GDM1 (cell line): ENCODE data around the gene ATP6V0B.
A peak's percentile ranks its signal among the peaks of the same experiment; 100 is the strongest.

Experiments used
- DNase-seq: peaks from one replicate; lab custom pipeline; 2025; lab: John Stamatoyannopoulos, UW

The ATP6V0B gene

DNA sequence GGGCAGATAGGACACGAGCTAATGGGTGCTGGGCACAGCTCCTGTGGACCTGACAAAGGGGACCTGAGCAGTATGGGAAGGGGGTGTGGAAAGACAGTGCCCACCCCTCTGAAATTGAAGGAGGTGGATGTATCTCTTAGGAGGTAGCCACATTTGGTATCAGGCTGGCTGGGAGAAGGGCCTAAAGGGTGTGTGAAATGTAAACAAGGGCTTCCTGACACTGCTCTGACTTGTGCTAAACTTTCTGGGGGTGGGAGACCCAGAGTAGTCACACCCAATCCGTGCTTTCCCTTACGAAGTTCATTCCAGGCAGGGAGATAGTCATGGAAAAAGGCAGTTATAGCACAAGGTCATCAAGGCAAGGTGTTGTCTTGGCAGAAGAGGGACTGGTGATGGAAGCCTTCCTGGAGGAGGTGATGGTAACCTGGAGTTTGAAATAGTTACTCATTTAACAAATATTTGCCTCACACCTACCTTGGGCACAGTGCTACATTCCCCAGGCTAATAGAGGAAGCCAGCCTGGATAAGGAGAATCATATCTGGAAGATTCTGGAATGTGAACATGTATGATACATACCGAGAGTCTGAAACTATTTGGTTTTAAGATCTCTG, 11.3 kb downstream of the ATP6V0B start:
- no peak for DNase-seq

DNA sequence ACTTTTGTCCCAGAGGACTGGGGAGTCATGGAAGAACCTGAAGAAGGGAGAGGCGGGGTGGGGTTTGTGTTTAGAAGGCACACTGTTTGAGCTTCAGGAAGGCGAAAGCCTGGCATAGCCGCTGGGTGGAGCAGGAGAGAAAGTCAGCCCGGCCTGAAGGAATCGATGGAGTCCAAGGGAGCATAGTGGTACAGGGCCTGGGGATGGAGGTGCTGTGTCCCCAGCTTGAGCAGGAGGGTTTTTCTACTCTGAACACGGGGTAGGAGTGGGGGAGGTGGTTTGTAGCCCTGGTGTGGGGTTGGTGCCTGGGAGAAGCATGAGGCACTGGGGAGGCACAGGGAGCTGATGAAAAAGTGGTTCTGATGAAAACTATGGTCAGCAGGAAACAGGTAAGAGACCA, 12.0 kb downstream of the ATP6V0B start:
- no peak for DNase-seq

DNA sequence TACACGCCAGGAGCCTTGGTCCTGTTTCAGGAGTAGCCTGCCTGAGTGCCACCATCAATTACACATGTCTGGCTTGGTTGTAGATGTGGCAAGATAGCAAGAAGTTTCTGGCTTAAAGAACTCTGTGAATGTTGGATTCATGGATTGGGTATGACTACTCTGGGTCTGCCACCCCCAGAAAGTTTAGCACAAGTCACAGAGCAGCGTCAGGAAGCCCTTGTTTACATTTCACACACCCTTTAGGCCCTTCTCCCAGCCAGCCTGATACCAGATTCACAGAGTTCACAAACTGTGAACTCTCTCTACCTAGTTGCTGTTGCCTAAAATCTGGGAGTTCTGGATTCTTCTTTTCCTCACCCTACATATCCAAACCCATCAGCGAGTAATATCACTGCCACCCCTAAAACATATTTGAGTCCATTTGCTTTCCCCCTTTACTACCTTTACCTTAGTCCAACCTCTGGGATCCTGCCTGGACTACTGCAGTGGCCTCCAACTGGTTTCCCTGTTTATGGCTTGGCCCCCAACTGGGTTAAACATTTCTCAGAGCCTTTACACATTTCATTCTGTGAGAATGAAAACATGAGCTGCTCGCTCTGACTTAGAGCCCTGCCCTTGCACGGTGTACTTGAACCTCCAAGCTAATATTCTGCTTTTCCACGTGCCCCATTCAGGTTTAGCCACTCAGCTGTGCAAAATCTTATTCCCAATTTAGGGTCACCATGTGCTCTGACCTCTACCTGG, 12.6 kb downstream of the ATP6V0B start:
- DNase-seq, result no peak

DNA sequence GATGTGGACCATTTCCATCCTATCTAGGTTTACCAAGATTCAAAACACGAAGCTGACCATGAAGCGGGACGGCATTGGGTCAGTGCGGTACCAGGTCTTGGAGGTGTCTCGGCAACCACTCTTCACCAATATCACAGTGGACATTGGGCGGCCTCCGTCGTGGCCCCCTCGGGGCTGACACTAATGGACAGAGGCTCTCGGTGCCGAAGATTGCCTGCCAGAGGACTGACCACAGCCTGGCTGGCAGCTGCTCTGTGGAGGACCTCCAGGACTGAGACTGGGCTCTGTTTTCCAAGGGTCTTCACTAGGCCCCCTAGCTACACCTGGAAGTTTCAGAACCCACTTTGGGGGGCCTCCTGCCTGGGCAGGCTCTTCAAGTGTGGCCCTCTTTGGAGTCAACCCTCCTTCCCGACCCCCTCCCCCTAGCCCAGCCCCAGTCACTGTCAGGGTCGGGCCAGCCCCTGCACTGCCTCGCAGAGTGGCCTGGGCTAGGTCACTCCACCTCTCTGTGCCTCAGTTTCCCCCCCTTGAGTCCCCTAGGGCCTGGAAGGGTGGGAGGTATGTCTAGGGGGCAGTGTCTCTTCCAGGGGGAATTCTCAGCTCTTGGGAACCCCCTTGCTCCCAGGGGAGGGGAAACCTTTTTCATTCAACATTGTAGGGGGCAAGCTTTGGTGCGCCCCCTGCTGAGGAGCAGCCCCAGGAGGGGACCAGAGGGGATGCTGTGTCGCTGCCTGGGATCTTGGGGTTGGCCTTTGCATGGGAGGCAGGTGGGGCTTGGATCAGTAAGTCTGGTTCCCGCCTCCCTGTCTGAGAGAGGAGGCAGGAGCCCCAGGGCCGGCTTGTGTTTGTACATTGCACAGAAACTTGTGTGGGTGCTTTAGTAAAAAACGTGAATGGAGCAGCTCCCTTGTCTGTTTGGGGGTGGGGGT, 15.8 kb downstream of the ATP6V0B start:
- DNase-seq, result no peak

DNA sequence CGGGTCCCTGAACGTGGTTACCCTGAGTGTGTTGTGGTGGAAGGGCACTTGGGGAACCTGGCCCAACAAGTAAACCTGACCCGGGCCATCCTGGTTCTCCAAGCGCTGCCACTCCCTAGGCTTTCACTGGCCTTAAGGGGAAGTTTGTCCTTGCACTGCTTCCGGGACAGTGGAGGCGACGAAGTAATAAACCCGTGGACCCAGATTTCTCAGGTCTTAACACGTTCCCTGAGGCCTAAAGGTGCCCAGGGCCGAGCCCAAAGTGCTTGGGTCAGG, 16.4 kb downstream of the ATP6V0B start:
- no peak for DNase-seq

DNA sequence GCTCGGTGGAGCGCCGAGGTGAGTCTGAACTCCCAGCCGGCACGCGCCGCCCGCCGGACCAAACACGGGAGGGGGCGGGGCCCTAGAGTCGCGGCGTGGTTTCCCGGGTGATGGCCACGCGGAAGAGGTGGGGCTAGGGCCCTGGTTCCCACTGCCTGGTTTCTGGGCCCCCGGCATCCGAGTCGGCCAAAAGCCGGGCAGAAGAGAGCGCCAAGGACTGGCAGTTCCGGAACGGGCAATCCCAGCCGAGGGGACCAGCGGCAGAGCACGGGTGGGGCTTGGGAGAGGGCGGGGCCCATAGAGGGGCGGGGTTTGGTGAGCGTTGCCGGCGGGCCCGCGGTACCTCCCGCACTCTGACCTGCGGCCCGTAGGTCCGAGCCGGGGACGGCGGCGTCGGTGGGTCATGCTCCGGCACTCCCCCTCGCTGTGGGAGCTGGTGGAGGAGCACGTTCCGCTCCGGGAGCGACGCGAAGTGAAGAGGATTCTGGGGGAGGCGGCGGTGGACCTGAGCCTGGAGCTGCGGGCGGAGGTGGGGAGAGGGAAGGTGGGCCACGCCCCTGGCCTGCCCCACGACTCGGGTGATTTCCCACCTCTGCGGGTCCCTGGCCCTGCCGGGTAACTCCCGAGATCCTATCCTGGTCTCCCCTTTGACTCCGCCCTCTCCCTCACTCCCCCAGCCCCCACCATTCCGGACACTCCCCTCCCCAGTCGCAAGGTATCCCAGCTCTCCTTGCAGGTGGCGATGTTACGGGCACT, 16.9 kb downstream of the ATP6V0B start, which contains the start of gene CCDC24:
CCDC24 (plus strand) TSS at position 124 of the 756 bp plus-strand sequence; CDS start at position 404, 280 bp downstream.
- DNase-seq, result peak; percentile 55

DNA sequence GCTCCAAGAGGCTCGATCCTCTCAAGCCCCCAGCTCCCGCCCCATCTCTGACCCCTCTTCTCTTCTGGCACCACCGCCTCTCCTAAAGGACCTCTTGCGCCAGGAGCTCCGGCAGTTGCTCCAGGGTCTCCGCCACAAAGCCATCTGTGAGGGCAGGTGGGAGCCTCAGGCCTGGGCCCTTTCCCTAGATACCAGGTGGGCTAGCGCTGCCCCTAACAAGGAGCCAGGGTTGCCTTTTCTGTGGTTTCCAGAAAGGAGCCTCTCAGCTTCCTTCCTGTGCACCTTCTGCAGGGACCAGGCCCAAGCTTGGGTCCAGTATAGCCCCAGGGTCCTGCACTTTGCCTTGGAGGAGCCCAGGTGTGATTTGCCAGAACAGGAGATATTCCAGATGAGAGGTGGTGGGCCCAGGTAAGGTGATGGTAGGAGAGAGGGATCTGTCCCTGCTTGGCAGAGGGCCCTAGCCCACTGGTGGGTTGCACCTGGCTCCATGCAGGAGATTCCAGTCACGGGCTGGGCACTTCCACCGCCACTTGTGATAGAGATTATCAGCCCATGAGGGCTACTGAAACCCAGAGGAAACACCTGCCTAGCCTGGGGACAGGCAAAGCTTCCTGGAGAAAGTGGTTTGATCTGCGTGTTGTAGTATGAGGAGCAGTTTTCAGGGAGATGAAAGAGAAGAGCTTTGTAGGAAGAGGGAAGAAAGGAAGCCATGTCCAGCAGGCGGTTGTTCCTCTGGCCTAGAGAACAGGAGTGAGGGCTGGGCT, 17.7 kb downstream of the ATP6V0B start:
- DNase-seq, result no peak

DNA sequence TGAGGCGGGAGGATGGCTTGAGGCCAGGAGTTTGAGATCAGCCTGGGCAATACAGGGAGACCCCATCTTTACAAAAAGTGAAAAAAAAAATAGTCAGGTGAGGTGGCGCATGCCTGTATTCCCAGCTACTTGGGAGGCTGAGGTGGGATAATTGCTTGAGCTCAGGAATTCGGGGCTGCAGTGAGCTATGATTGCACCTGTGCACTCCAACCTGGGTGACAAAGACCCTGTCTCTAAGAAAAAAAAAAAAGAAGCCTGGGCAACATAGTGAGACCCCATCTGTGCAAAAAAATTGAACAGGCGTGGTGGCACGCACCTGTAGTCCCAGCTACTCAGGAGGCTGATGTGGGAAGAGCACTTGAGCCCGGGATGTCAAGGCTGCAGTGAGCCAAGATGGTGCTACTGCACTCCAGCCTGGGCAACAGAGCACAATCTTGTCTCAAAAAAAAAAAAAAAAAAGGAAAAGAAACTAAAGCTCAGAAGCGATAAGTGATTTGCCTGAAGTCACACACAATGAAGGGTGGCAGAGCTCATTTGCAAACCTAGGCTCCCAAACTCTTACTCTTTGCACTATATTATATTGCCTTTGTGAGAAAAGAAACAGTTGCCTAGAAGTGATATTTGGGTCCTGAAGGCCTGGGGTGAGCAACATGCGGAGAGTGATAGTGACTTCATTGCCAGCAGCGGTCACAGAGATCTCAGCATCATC, 18.6 kb downstream of the ATP6V0B start:
- no peak for DNase-seq

DNA sequence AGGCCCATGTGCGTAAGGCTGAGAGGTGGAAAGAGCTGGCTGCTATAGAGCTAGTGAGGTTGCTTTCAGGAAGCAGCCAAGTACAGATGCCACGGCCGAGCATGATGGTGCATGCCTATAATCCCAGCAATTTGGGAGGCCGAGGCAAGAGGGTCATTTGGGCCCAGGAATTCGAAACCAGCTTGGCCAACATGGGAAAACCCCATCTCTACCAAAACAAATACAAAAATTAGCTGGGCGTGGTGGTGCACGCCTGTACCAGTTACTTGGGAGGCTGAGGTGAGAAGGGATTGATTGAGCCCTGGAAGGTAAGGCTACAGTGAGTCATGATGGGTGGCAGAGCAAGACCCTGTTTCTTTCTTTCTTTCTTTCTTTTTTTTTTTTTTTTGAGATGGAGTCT, 19.3 kb downstream of the ATP6V0B start:
- DNase-seq, result no peak

DNA sequence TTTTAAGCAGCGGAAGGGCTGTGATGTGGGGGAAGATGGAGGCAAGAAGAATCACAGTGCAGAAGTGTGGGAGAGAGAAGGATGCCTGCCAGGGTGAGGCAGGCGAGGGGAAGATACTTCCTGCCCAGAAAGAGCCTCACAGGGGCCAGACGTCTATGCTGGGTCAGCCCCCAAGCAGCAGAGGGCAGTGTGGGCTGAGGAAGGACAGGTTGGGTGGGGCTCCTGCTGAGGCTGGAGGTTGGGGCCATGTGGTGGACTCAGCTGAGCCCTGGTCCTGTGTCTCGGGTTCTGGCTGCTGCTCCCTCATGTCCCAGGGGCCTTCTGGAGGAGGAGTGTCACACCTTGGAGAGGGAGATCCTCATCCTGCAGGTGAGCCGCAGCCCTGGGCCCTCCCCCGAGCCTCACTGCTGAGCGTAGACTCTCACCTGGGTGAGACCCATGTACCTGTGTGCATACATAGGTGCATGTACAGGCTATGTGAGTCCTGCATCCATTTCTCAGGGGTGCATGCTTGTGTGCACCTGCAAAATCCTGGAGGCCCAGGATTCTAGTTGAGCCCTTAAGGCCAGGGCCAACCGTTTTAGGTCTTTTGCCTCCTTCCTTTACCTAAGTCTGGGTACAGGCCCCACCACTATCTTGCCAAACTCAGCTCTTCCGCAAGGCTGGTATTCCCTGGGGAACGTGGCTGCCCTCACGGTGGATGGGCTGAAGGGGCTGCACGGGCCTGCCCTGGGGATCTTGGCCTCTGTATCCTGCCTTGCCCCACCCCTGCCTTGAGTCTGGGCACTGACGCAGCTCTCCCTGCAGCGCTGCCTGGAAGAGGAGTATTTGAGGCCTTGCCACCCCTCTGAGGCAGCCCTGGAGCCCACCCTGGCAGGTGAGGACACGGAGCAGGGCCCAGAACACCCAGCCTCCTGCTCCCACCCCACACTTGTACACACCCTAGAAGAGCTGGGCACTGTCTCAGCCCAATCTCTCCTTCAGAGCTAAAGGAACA, 20.3 kb downstream of the ATP6V0B start:
- DNase-seq, result no peak

DNA sequence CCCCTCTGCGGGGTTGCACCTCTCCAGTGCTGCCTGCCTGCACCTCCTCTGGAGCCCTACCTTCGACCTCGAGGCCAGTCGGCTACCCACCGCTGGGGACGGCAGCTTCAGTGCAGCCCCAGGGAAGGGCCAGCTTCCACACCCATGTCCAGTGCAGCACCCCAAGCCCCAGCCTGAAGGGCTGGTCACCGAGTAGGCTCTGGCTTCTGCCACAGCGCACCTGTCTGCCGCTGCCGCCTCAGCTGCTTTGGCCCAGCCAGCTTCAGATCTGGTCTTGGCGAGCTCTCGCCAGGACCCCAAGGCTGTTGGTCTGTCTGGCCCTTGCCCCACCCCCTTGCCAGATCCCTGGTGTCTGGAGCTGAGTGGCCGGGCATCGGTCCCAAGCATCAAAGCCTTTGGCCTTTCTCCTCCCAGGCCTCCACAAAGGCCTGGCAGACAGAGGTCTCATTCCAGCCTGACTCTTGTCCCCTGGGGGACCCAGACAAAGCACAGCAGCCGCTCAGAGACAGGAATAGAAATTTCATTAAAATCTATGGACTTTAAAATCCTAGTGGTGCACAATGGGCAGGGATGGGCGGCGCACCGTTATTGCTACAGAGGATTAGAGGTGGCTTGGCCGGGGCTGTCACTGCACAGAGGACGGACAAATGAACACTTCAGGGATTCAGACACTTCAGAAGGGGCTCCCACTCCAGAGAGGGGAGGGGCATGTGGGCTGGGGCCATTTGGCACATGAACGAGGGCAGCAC, 21.4 kb downstream of the ATP6V0B start:
- no peak for DNase-seq

DNA sequence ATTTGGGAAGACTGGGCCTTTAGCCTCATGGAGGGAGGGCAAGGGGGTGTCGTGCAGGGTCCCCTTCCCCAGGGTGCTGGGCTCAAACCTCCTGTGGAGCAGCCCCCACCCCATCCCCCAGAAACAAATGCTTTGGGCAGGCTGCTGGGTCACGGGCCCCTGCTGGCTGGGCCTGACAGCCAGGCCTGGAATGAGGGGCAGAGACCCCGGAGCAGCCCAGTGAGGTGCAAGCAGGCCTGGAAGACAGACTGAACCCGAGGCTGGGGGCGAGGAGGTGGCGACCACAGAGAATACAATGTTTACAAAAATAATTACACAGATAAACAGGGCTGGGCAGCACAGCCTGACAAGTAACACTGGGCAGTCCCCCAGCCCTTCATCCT, 22.0 kb downstream of the ATP6V0B start:
- no peak for DNase-seq

DNA sequence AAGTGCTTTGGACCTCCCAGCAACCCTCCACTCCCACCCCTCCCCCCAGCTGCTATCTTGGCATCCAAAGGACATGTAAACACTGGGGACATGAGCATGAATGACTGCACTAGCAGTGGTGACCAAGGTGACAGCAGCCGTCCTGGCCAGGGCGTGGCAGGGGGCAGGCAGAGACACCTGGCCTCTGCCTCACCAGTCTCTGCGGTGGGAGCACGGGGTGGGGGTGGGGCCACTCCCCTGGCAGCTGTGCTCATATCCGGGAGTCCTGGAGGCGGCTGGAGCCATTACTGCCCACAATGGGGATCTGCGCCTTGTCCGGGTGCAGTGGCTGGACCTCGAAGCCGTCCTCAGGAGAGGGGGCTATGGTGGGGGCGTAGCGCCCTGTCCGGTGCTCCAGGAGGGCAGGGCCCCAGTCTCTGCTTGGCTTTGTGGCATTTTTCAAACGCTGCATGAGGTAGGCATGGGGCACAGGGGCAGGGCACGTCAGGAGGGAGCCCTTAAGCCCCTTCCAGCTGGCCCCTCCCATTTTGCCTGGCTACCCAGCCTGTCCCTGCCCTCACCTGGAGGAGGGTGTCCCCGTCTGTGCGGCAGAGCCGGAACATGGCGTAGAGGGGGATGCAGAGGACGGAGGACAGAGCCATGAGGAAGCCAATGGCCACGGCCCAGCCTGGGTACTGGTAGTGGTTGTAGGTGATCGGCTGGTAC, 22.7 kb downstream of the ATP6V0B start:
- DNase-seq, result no peak

DNA sequence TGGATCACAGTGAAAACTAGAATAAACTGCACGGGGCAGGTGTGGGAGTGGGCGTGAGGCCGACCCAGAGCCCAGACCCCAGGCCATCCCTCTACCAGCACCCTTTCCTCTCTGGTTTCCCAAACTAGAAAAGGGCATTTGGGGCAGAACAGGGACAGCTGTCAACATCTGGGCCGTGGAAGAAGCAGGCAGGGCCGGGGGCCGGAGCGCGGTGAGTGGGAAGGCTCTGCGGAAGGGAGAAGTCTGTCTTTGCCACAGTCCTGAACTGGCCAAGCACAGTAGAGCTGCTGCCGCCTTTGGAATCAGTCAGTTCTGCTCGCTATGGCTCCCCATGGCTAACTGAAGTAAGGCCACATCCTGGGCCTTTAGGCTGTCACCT, 23.2 kb downstream of the ATP6V0B start:
- no peak for DNase-seq

DNA sequence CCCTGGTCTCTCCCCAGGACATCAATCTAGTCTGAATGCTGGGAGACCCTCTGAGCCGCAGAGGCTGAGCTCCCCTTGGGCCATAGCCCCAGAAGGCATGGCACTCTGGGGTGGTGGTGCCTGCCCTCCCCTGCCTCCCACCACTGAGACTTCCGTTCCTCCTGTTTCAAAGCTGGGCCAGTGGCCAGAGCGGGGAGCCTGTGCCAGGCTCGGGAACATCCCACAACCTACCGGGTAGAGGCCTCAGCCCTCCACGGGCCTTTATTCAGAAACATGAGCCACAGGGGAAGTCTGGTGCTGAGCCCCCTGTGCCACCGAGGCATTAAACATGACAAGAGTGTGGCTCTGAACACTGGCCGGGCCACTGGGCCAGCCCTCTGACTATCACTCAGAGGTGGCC, 24.7 kb downstream of the ATP6V0B start:
- DNase-seq, result no peak

DNA sequence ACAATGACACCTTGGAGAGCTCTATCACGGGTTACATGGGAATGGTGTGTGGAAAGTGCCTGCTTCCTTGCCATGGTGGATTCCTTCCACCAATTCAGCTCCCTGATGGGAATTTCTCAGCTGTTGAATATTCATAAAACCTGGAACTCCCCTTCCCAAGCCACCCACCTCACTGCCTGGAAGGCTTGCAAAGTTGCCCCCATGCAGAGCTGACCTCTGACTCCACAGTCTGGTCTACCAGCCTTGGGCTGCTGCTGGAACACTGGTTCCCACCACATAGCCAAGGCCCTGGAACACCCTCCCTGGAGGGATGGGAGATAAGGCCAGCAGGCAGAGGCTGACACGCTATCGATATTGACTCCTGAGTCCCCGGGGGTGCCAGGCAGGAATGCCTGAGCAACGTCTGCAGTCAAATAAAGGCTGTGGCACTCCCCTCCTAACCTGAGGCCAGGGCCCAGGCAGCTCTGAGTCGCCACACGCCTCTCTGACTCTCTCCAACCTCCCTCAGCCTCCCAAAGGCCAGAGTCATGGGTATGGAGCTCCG, 25.4 kb downstream of the ATP6V0B start:
- no peak for DNase-seq

DNA sequence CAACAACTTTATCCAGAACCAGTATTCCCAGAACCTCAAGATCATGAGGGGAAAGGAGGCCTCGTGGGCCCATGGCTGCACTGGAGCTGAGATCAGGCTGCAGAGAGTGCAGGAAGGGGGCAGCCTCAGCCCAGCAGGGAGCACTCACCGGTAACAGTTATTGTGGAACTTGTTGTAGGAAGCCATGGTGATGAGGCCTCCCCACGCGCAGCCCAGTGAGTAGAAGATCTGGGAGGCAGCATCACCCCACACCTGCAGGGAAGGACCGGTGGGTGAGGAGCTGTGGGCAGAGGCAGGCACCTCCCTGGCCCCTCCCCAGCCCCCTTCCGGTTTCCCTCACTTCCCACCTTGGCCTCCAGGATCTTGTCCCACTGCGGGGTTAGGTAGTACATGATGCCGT, 27.4 kb downstream of the ATP6V0B start:
- DNase-seq, result no peak

DNA sequence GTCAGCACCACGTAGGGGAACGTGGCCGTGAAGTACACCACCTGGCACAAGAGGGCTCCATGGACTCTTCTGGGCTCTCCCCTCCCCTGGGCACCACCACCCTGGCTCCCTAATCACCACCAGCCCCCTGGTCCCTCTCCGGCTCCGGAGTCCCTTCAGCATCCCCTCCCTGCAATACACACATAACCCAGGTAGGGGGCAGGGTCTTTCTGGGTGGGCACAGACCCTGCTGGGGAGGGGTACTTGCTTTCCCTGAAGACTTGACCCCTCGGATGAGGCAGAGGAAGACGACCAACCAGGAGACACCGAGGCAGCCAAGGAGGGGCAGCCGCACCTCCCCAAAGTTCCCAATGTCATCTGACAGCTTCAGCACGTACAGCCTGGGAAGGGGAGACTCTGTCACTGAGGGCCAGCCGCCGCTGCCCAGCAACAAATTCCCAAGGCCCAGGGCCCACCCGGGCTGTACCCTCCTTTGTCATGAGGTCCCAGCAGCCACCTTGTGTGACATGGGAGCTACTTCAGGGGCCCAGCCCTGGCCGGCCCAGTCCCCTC, 27.9 kb downstream of the ATP6V0B start:
- DNase-seq, result no peak
